Measurements from ENCODE around the gene RAPGEFL1. TPM values are rescaled to one million over a fixed set of nuclear protein-coding genes. Genes with fewer than 3 reads are reported as not detected.

RAPGEFL1 gene
- total and polyA plus RNA-seq, 2 donors from 2014 or later, result 0.99 to 4.3 TPM

- TF ChIP-seq CTCF (IDR thresholded peaks at IDR 0.05; ENCODE audit: borderline replicate concordance, extremely low read depth, insufficient read depth), result no peak
- no peaks in the 10 kb centered on the region for H3K27me3 ChIP-seq (ENCODE audit: control insufficient read depth, insufficient read depth, low read length)
- no peak overlapping the region for H3K4me3 ChIP-seq (ENCODE audit: low read length in 3 of 3)
- no peak for FAIRE-seq
- no peak for DNase-seq
- no peaks in the 10 kb centered on the region for H3K9me3 ChIP-seq (ENCODE audit: control insufficient read depth in 2 of 3, insufficient read depth in 1 of 3, low read length in 3 of 3)
- peaks cover 0 to 5% (median 0%) of the 10 kb centered on the region in 3 donors for H3K4me1 ChIP-seq (ENCODE audit: control insufficient read depth in 2 of 3, insufficient read depth in 2 of 3, low read depth in 1 of 3, low read length in 3 of 3)
- H3K36me3 ChIP-seq (ENCODE audit: control insufficient read depth in 2 of 3, insufficient read depth in 3 of 3, low read length in 3 of 3), result peaks cover 5 to 29% (median 13%) of the 10 kb centered on the region in 3 donors
- intact Hi-C loops (cut with DNase I), result no loop called here
- H3K27ac ChIP-seq (ENCODE audit: low read depth in 2 of 2, low read length in 2 of 2), result no peak overlapping the region
- H3K9ac ChIP-seq (ENCODE audit: low read length in 3 of 3), result no peak overlapping the region
These were observed 23.6 kb upstream of the RAPGEFL1 start for GRCh38 chr17:40153603-40154236.

- FAIRE-seq (no peak), DNase-seq (no peak)
- peaks cover 2 to 30% (median 16%) of the 10 kb centered on the region in 3 donors for H3K36me3 ChIP-seq (ENCODE audit: control insufficient read depth in 2 of 3, insufficient read depth in 3 of 3, low read length in 3 of 3)
- peaks cover 0 to 5% (median 0%) of the 10 kb centered on the region in 3 donors for H3K4me1 ChIP-seq (ENCODE audit: control insufficient read depth in 2 of 3, insufficient read depth in 2 of 3, low read depth in 1 of 3, low read length in 3 of 3)
- H3K9me3 ChIP-seq (ENCODE audit: control insufficient read depth in 2 of 3, insufficient read depth in 1 of 3, low read length in 3 of 3), result no peaks in the 10 kb centered on the region
- H3K9ac ChIP-seq (ENCODE audit: low read length in 3 of 3), result no peak overlapping the region
- H3K27me3 ChIP-seq (ENCODE audit: control insufficient read depth, insufficient read depth, low read length), result no peaks in the 10 kb centered on the region
- H3K4me3 ChIP-seq (ENCODE audit: low read length in 3 of 3), result no peak overlapping the region
- intact Hi-C loops (cut with DNase I), result no loop called here
- TF ChIP-seq CTCF (IDR thresholded peaks at IDR 0.05; ENCODE audit: borderline replicate concordance, extremely low read depth, insufficient read depth), result no peak
- H3K27ac ChIP-seq (ENCODE audit: low read depth in 2 of 2, low read length in 2 of 2), result no peak overlapping the region
These were observed 19.3 kb upstream of the RAPGEFL1 start for GRCh38 chr17:40157973-40158372.

- TF ChIP-seq CTCF (IDR thresholded peaks at IDR 0.05; ENCODE audit: borderline replicate concordance, extremely low read depth, insufficient read depth), result no peak
- DNase-seq (no peak), FAIRE-seq (no peak)
- H3K9ac ChIP-seq (ENCODE audit: low read length in 3 of 3), result no peak overlapping the region
- no peak overlapping the region for H3K4me3 ChIP-seq (ENCODE audit: low read length in 3 of 3)
- H3K36me3 ChIP-seq (ENCODE audit: control insufficient read depth in 2 of 3, insufficient read depth in 3 of 3, low read length in 3 of 3), result peaks cover 2 to 32% (median 17%) of the 10 kb centered on the region in 3 donors
- intact Hi-C loops (cut with DNase I), result no loop called here
- H3K27ac ChIP-seq (ENCODE audit: low read depth in 2 of 2, low read length in 2 of 2), result no peak overlapping the region
- H3K27me3 ChIP-seq (ENCODE audit: control insufficient read depth, insufficient read depth, low read length), result no peaks in the 10 kb centered on the region
- peaks cover 0 to 5% (median 0%) of the 10 kb centered on the region in 3 donors for H3K4me1 ChIP-seq (ENCODE audit: control insufficient read depth in 2 of 3, insufficient read depth in 2 of 3, low read depth in 1 of 3, low read length in 3 of 3)
- H3K9me3 ChIP-seq (ENCODE audit: control insufficient read depth in 2 of 3, insufficient read depth in 1 of 3, low read length in 3 of 3), result no peaks in the 10 kb centered on the region
These were observed 18.7 kb upstream of the RAPGEFL1 start for GRCh38 chr17:40158438-40159013.
